Neuronal stem cell (in vitro differentiated cells): ENCODE results near the gene MBP.

Experiments used
- DNase-seq: peaks from one replicate; pipeline ENCODE4 v3.0.0-alpha.2; 2013; ENCODE audit warnings: low spot score
- H2AFZ ChIP-seq: one replicate; pipeline ENCODE4 v1.6.1; 2013; ENCODE audit warnings: mild to moderate bottlenecking, low read length, inconsistent platforms
- H2AK5ac ChIP-seq: 2 replicates; pipeline ENCODE4 v1.6.1; 2013; ENCODE audit warnings: low read depth, mild to moderate bottlenecking, inconsistent platforms, low read length, moderate library complexity, mixed read lengths
- H2BK120ac ChIP-seq: 2 replicates; pipeline ENCODE4 v1.6.1; 2013; ENCODE audit warnings: low read depth, mild to moderate bottlenecking, inconsistent platforms, low read length, moderate library complexity, mixed read lengths
- H2BK12ac ChIP-seq: one replicate; pipeline ENCODE4 v1.6.1; 2013; ENCODE audit warnings: low read length, inconsistent platforms
- H2BK15ac ChIP-seq: 2 replicates; pipeline ENCODE4 v1.6.1; 2013; ENCODE audit warnings: mild to moderate bottlenecking, low read length, inconsistent platforms, mixed read lengths
- H2BK5ac ChIP-seq: one replicate; pipeline ENCODE4 v1.6.1; 2013; ENCODE audit warnings: inconsistent platforms, mild to moderate bottlenecking, low read length, moderate library complexity
- H3K14ac ChIP-seq: one replicate; pipeline ENCODE4 v1.6.1; 2013; ENCODE audit warnings: low read length, inconsistent platforms
- H3K18ac ChIP-seq: 2 replicates; pipeline ENCODE4 v1.6.1; 2013; ENCODE audit warnings: low read length, inconsistent platforms
- H3K23ac ChIP-seq: 2 replicates; pipeline ENCODE4 v1.6.1; 2013; ENCODE audit warnings: low read depth, mild to moderate bottlenecking, mixed read lengths, low read length, inconsistent platforms; ENCODE audit not compliant: poor library complexity
- H3K27ac ChIP-seq: replicated peaks from 3 replicates; pipeline ENCODE4 v1.5.1; 2013; ENCODE audit warnings: low read length, inconsistent platforms
- H3K27me3 ChIP-seq, 3 experiments: 2 replicates each; pipeline ENCODE4 v1.6.1; 2013; ENCODE audit warnings: low read length in 3 of 3, mild to moderate bottlenecking in 2 of 3, inconsistent platforms in 1 of 3, low read depth in 1 of 3, mixed read lengths in 1 of 3, moderate library complexity in 1 of 3; ENCODE audit not compliant: control insufficient read depth in 3 of 3, insufficient read depth in 3 of 3
- H3K36me3 ChIP-seq, 2 donors: replicated peaks in 1 of 2; 2 replicates each; pipeline ENCODE4 v1.6.1; 2013; ENCODE audit warnings: low read length in 2 of 2; ENCODE audit not compliant: control insufficient read depth in 2 of 2, insufficient read depth in 2 of 2
- H3K4ac ChIP-seq: 2 replicates; pipeline ENCODE4 v1.6.1; 2013; ENCODE audit warnings: inconsistent platforms, mild to moderate bottlenecking, low read length, moderate library complexity
- H3K4me1 ChIP-seq, 2 donors: 1 replicate in 1 of 2; 2 replicates in 1 of 2; pipeline ENCODE4 v1.6.1; 2013; ENCODE audit warnings: low read length in 2 of 2, low read depth in 1 of 2; ENCODE audit not compliant: control insufficient read depth in 2 of 2, insufficient read depth in 1 of 2
- H3K4me2 ChIP-seq: one replicate; pipeline ENCODE4 v1.6.1; 2013; ENCODE audit warnings: mild to moderate bottlenecking, low read length, inconsistent platforms; ENCODE audit not compliant: insufficient read depth, poor library complexity, severe bottlenecking
- H3K4me3 ChIP-seq, 2 donors: 2 replicates each; pipeline ENCODE4 v1.5.1; 2013; ENCODE audit warnings: low read length in 2 of 2, mild to moderate bottlenecking in 2 of 2, inconsistent platforms in 1 of 2, moderate library complexity in 1 of 2
- H3K79me1 ChIP-seq: one replicate; pipeline ENCODE4 v1.6.1; 2013; ENCODE audit warnings: low read depth, mild to moderate bottlenecking, inconsistent platforms, low read length, moderate library complexity
- H3K9ac ChIP-seq: one replicate; pipeline ENCODE4 v1.6.1; 2013; ENCODE audit warnings: mild to moderate bottlenecking, low read depth, low read length, inconsistent platforms; ENCODE audit not compliant: poor library complexity
- H3K9me3 ChIP-seq, 2 donors: replicated peaks in 1 of 2; 2 replicates each; pipeline versions ENCODE3 to v1.6.1; 2013; ENCODE audit warnings: low read length in 2 of 2, mild to moderate bottlenecking in 2 of 2, inconsistent platforms in 1 of 2, low read depth in 1 of 2, mixed read lengths in 1 of 2, moderate library complexity in 1 of 2; ENCODE audit not compliant: control insufficient read depth in 2 of 2, insufficient read depth in 1 of 2
- H4K8ac ChIP-seq: one replicate; pipeline ENCODE4 v1.6.1; 2013; ENCODE audit warnings: low read depth, mild to moderate bottlenecking, inconsistent platforms, low read length, moderate library complexity
- H4K91ac ChIP-seq: one replicate; pipeline ENCODE4 v1.6.1; 2013; ENCODE audit warnings: low read length, low read depth, mild to moderate bottlenecking, inconsistent platforms; ENCODE audit not compliant: poor library complexity
- WGBS, 2 donors: extraction: QIAGEN DNeasy Blood & Tissue Kit; methylation state at CpG; one replicate each; pipeline ENCODE4 v1.1.7; 2013; ENCODE audit warnings: missing lambda C conversion rate in 2 of 2, mixed read lengths in 1 of 2; ENCODE audit not compliant: insufficient read length in 2 of 2, insufficient replicate concordance in 1 of 2; ENCODE audit errors: extremely low coverage in 2 of 2; 5-methylcytosine and 5-hydroxymethylcytosine counted together

The MBP gene

DNA sequence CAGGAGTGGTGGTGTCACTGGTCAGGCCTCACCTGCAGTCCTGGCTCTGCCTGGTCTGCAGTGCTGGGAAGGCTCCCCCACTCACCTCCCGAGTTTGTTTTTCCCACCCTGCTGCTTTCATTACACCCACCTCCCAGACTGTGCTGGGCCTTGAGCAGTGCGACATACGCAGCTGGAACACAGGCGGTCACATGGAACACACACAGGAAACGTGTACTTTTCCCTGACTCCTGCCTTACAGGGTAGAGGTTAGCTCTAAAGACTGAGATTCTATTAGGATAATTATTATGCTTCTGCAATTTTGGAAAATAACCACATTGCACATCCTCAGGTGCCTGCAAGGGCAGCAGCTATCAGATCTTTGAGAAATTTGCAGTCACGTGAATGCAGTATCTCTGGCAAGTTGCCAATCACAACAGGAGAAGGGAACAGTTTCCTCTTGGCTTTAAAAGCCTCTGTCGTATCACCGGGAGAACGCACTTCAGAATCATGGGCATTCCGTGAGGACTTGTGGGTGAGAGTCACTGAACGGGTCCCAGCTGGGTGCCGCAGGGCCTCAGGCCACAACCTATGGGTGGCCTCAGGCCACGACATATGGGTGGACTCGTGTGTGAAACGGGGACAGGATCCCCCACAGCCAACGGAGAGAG, 173.8 kb downstream of the MBP start:
- Histone ChIP-seq H3K23ac (peak overlapping the region; percentile 50), H2BK12ac (no peak overlapping the region), H2AK5ac (no peak overlapping the region), H2BK15ac (no peak overlapping the region), H4K91ac (no peak overlapping the region), H4K8ac (no peak overlapping the region), H3K4me1 (peaks cover 0 to 6% of the 10 kb centered on the region in 2 donors), H3K27ac (no peak overlapping the region), H2AFZ (no peak overlapping the region), H3K4ac (no peak overlapping the region), H3K27me3 (no peaks in the 10 kb centered on the region), H3K36me3 (peaks cover 11 to 74% of the 10 kb centered on the region in 2 donors), H3K9me3 (no peaks in the 10 kb centered on the region), H2BK120ac (no peak overlapping the region), H3K14ac (peak overlapping the region; percentile 17), H3K18ac (no peak overlapping the region), H3K79me1 (no peaks in the 10 kb centered on the region), H3K4me3 (no peak overlapping the region), H3K4me2 (no peak overlapping the region), H2BK5ac (no peak overlapping the region), H3K9ac (no peak overlapping the region)
- no CpG with 5 or more reads among the region's 16 CpGs for WGBS, 2 donors
- DNase-seq = no peak

DNA sequence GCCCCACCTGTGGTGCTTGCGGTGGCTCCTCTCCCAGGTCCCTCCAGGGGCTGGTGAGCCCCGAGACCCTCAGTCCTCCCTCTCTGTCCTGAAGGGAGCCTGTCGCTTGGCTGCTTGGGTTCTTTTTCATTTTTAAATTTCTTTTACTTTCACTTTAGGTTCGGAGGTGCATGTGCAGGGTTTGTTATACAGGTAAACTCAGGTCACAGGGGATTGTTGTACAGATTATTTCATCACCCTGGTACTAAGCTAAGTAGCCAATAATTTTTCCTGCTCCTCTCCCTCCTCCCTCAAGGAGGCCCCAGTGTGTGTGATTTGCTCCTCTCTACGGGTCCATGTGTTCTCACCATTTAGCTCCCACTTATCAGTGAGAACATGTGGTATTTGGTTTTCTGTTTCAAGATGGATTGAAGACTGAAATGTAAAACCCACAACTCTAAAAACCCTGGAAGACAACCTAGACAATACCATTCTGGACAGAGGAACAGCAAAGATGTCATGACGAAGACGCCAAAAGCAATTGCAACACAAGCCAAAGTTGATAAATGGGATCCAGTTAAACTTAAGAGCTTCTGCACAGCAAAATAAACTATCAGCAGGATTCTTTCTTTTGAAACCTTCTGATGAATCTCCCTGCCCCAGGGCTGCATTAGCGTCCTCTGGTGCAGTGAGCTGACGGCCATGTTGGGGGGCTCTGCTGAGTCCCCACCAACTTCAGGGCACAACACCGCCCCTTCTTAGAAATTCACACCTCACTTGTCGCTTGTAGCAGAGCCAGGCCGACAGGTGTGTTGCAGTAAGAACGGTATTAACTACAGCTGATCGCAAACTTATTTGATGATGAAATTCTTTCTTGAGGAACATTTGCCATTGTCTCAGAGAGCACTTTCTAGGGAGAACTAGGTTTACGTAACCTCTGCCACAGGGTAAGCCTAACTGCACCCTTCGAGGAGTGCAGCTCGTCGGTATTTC, 174.9 kb downstream of the MBP start:
- no peak overlapping the region for H3K4me2 ChIP-seq
- no peak overlapping the region for H2AK5ac ChIP-seq
- peaks cover 0 to 6% of the 10 kb centered on the region in 2 donors for H3K4me1 ChIP-seq
- H3K27me3 ChIP-seq = no peaks in the 10 kb centered on the region
- no peak overlapping the region for H3K18ac ChIP-seq
- no peak overlapping the region for H3K23ac ChIP-seq
- H3K36me3 ChIP-seq = peaks cover 11 to 81% of the 10 kb centered on the region in 2 donors
- no peak overlapping the region for H2BK5ac ChIP-seq
- H4K8ac ChIP-seq = no peak overlapping the region
- no peak overlapping the region for H3K27ac ChIP-seq
- H3K9ac ChIP-seq = no peak overlapping the region
- no peak overlapping the region for H2AFZ ChIP-seq
- DNase-seq = no peak
- no peak overlapping the region for H4K91ac ChIP-seq
- no peak overlapping the region for H2BK120ac ChIP-seq
- no peak overlapping the region for H3K4ac ChIP-seq
- no peaks in the 10 kb centered on the region for H3K79me1 ChIP-seq
- no peak overlapping the region for H2BK15ac ChIP-seq
- no peaks in the 10 kb centered on the region for H3K9me3 ChIP-seq
- no peak overlapping the region for H3K4me3 ChIP-seq
- H2BK12ac ChIP-seq = no peak overlapping the region
- no CpG with 5 or more reads among the region's 18 CpGs for WGBS, 2 donors
- H3K14ac ChIP-seq = no peak overlapping the region

DNA sequence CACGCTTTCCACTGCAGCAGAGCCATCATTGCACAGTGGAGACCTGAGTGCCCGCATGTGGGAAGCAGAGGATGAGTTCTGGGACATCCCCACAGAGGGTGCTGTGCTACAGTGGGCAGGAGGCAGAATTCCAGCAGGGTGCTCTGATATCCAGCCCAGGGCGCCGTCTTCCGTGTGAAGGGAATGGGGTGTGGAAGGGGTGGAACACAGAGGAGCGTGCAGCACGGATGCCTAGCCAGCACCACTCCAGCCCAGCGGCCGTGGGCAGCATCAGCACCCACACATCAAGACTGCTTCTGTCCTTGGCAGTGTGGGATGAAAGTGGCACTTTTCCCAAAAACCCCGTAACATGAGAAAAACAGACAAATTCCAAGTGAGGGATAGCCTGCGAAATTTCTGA, 175.9 kb downstream of the MBP start:
- no peak overlapping the region for H3K18ac ChIP-seq
- no peak overlapping the region for H4K8ac ChIP-seq
- no peak overlapping the region for H2BK5ac ChIP-seq
- H3K4ac ChIP-seq = no peak overlapping the region
- DNase-seq = no peak
- H2BK15ac ChIP-seq = no peak overlapping the region
- H3K4me3 ChIP-seq = no peak overlapping the region
- H3K4me1 ChIP-seq = peaks cover 0 to 6% of the 10 kb centered on the region in 2 donors
- no peak overlapping the region for H2AK5ac ChIP-seq
- H2BK12ac ChIP-seq = no peak overlapping the region
- H2AFZ ChIP-seq = no peak overlapping the region
- no peak overlapping the region for H3K27ac ChIP-seq
- no peaks in the 10 kb centered on the region for H3K9me3 ChIP-seq
- WGBS, 2 donors = no CpG with 5 or more reads among the region's 11 CpGs
- peaks cover 11 to 85% of the 10 kb centered on the region in 2 donors for H3K36me3 ChIP-seq
- no peak overlapping the region for H3K4me2 ChIP-seq
- no peak overlapping the region for H2BK120ac ChIP-seq
- H4K91ac ChIP-seq = no peak overlapping the region
- H3K79me1 ChIP-seq = no peaks in the 10 kb centered on the region
- peak overlapping the region; percentile 3 for H3K9ac ChIP-seq
- no peaks in the 10 kb centered on the region for H3K27me3 ChIP-seq
- H3K14ac ChIP-seq = no peak overlapping the region
- H3K23ac ChIP-seq = no peak overlapping the region

DNA sequence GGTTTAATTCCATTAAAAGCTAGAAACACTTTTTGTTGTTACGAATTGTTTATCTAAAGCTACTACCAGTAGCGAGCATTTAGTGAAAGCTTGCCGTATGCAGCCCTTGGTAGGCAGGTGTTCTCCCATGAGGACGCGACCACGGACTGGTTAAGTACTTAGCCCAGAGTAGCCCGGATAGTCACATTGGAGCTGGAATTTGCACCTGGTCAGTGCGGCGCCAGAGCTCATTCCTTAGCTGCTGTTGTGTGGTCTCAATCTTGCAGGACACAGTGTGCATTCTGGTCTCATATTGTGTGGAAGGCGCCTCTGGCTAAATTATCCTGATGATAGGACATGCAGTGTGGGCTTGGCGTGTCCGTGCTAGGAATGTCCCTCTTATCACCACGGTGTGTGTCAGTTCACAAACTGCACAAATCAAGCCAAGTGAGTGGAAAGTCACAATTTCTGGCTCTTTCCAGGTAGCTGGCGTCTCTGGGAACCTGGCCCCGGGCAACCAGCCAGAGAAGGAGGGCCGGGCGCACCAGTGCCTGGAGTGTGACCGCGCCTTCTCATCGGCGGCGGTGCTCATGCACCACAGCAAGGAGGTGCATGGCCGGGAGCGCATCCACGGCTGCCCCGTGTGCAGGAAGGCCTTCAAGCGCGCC, 176.9 kb downstream of the MBP start:
- no peaks in the 10 kb centered on the region for H3K9me3 ChIP-seq
- no peak overlapping the region for H2BK120ac ChIP-seq
- H3K9ac ChIP-seq = no peak overlapping the region
- no CpG with 5 or more reads among the region's 28 CpGs for WGBS, 2 donors
- no peak overlapping the region for H4K8ac ChIP-seq
- H3K4me3 ChIP-seq = no peak overlapping the region
- no peaks in the 10 kb centered on the region for H3K27me3 ChIP-seq
- no peak overlapping the region for H3K27ac ChIP-seq
- H3K4ac ChIP-seq = peak overlapping the region; percentile 14
- no peak overlapping the region for H4K91ac ChIP-seq
- H2BK15ac ChIP-seq = no peak overlapping the region
- no peak overlapping the region for H2AFZ ChIP-seq
- peaks cover 0 to 4% of the 10 kb centered on the region in 2 donors for H3K4me1 ChIP-seq
- H3K14ac ChIP-seq = no peak overlapping the region
- no peak overlapping the region for H2BK5ac ChIP-seq
- peaks cover 10 to 80% of the 10 kb centered on the region in 2 donors for H3K36me3 ChIP-seq
- peak overlapping the region; percentile 19 for H3K18ac ChIP-seq
- no peaks in the 10 kb centered on the region for H3K79me1 ChIP-seq
- no peak overlapping the region for H3K4me2 ChIP-seq
- H3K23ac ChIP-seq = peak overlapping the region; percentile 35
- no peak for DNase-seq
- no peak overlapping the region for H2BK12ac ChIP-seq
- H2AK5ac ChIP-seq = no peak overlapping the region
